Neural cell (in vitro differentiated cells): ENCODE data around the gene DNAI1. TPM values are rescaled to one million over a fixed set of nuclear protein-coding genes. Genes with fewer than 3 reads are reported as not detected.

Experiments used
- H2AFZ ChIP-seq: fragments of 200-600, 300-800 bp; sonication (generic), shearing (Covaris generic); 2 replicates; pipeline ENCODE4 v1.6.0; 2014; ENCODE audit warnings: low read depth, mild to moderate bottlenecking, antibody characterized with exemption, low read length, moderate library complexity
- H3F3A ChIP-seq: fragments of 200-600 bp; shearing (Covaris generic); 2 replicates; pipeline ENCODE4 v1.6.1; 2016; ENCODE audit warnings: mild to moderate bottlenecking, moderate library complexity, mixed read lengths, antibody characterized with exemption, low read length; ENCODE audit not compliant: insufficient read depth, poor library complexity, severe bottlenecking
- H3K27ac ChIP-seq: fragments of 200-600, 300-800 bp; sonication (generic), shearing (Covaris generic); 2 replicates; pipeline ENCODE4 v1.5.1; 2014; ENCODE audit warnings: mild to moderate bottlenecking, low read length, moderate library complexity
- H3K27me3 ChIP-seq: fragments of 300-800, 200-600 bp; sonication (generic), shearing (Covaris generic); 2 replicates; pipeline ENCODE4 v1.6.0; 2014; ENCODE audit warnings: mild to moderate bottlenecking, low read depth, low read length, moderate library complexity; ENCODE audit not compliant: insufficient read depth
- H3K36me3 ChIP-seq: fragments of 300-800, 200-600 bp; sonication (generic), shearing (Covaris generic); 2 replicates; pipeline ENCODE4 v1.5.1; 2014; ENCODE audit warnings: mild to moderate bottlenecking, antibody characterized with exemption, low read length, moderate library complexity; ENCODE audit not compliant: insufficient read depth
- H3K4me2 ChIP-seq: fragments of 300-800, 200-600 bp; sonication (generic), shearing (Covaris generic); 2 replicates; pipeline ENCODE4 v1.6.0; 2014; ENCODE audit warnings: mild to moderate bottlenecking, low read length
- H3K4me3 ChIP-seq: fragments of 300-800, 200-600 bp; sonication (generic), shearing (Covaris generic); 2 replicates; pipeline ENCODE4 v1.5.1; 2014; ENCODE audit warnings: mild to moderate bottlenecking, low read length, moderate library complexity
- H3K79me2 ChIP-seq: fragments of 200-600 bp; shearing (Covaris generic); replicated peaks from 2 replicates; pipeline ENCODE4 v1.6.0; 2014; ENCODE audit warnings: mild to moderate bottlenecking, low read length, moderate library complexity; ENCODE audit not compliant: insufficient read depth
- H3K9ac ChIP-seq: fragments of 300-800, 200-600 bp; sonication (generic), shearing (Covaris generic); 2 replicates; pipeline ENCODE4 v1.6.1; 2016; ENCODE audit warnings: mild to moderate bottlenecking, low read length, mixed read lengths
- H3K9me2 ChIP-seq: fragments of 200-600 bp; shearing (Covaris generic); 2 replicates; pipeline ENCODE4 v1.6.1; 2016; ENCODE audit warnings: mild to moderate bottlenecking, low read length, mixed read lengths; ENCODE audit not compliant: insufficient read depth
- H3K9me3 ChIP-seq: fragments of 200-600, 300-800 bp; sonication (generic), shearing (Covaris generic); 2 replicates; pipeline ENCODE4 v1.6.1; 2016; ENCODE audit warnings: mild to moderate bottlenecking, mixed run types, low read length, moderate library complexity, mixed read lengths
- H4K20me1 ChIP-seq: fragments of 200-600 bp; shearing (Covaris generic); 2 replicates; pipeline ENCODE4 v1.6.1; 2016; ENCODE audit warnings: mild to moderate bottlenecking, mixed run types; ENCODE audit not compliant: insufficient read depth
- CTCF ChIP-seq: fragments of 450-650 bp; IDR thresholded peaks from 2 replicates; pipeline ENCODE4 v1.5.1; 2014; ENCODE audit warnings: antibody characterized with exemption, mild to moderate bottlenecking, moderate library complexity; ENCODE audit not compliant: poor library complexity, severe bottlenecking
- EP300 ChIP-seq: fragments of 450-650 bp; conservative IDR thresholded peaks from 2 replicates; pipeline ENCODE4 v1.6.1; 2014; ENCODE audit warnings: antibody characterized with exemption, mild to moderate bottlenecking, moderate library complexity; ENCODE audit not compliant: poor library complexity, severe bottlenecking
- EZH2 ChIP-seq: fragments of 200-600, 300-800 bp; shearing (Covaris generic), sonication (generic); IDR thresholded peaks from 2 replicates; pipeline ENCODE4 v1.6.1; 2014; ENCODE audit warnings: antibody characterized with exemption, low read length, borderline replicate concordance, mild to moderate bottlenecking; ENCODE audit not compliant: insufficient read depth, poor library complexity, severe bottlenecking
- MXI1 ChIP-seq: fragments of 450-650 bp; conservative IDR thresholded peaks from 2 replicates; pipeline ENCODE4 v1.6.1; 2014; ENCODE audit warnings: antibody characterized with exemption, mild to moderate bottlenecking; ENCODE audit not compliant: poor library complexity, severe bottlenecking
- POLR2AphosphoS5 ChIP-seq: IDR thresholded peaks from 2 replicates; pipeline ENCODE4 v1.6.1; 2012
- RAD21 ChIP-seq: fragments of 450-650 bp; conservative IDR thresholded peaks from 2 replicates; pipeline ENCODE4 v1.6.1; 2014; ENCODE audit warnings: antibody characterized with exemption, mild to moderate bottlenecking, moderate library complexity
- SMC3 ChIP-seq: fragments of 450-650 bp; conservative IDR thresholded peaks from 2 replicates; pipeline ENCODE4 v1.6.1; 2014; ENCODE audit warnings: antibody characterized with exemption, mild to moderate bottlenecking, moderate library complexity; ENCODE audit not compliant: poor library complexity
- TAF1 ChIP-seq: IDR thresholded peaks from 2 replicates; pipeline ENCODE4 v1.6.1; 2012; ENCODE audit warnings: low read depth
- polyA plus RNA-seq: library from polyadenylated mRNA; depleted of rRNA; stranded (reverse); fragments of >200 nt; gene quantifications from 2 replicates; pipeline ENCODE4 v1.2.3, GENCODE V29; 2014
- TF ChIP-seq, protein P1 (sequence below): IDR thresholded peaks from 2 replicates; pipeline ENCODE4 v1.6.1; 2012; ENCODE audit warnings: borderline replicate concordance

The DNAI1 gene
- polyA plus RNA-seq, 1 donor from 2014 or later = 0.99 TPM

GRCh38 chr9:34475097-34475496, 16.5 kb downstream of the DNAI1 start:
- H4K20me1 ChIP-seq = no peaks in the 10 kb centered on the region
- H3K27me3 ChIP-seq = no peaks in the 10 kb centered on the region
- no peak overlapping the region for H3K9ac ChIP-seq
- H3K27ac ChIP-seq = no peak overlapping the region
- no peaks in the 10 kb centered on the region for H3F3A ChIP-seq
- H3K9me2 ChIP-seq = no peaks in the 10 kb centered on the region
- no peak for TF ChIP-seq TAF1
- TF ChIP-seq SMC3 = no peak
- no peak for TF ChIP-seq POLR2AphosphoS5
- TF ChIP-seq RAD21 = no peak
- TF ChIP-seq, protein P1, sequence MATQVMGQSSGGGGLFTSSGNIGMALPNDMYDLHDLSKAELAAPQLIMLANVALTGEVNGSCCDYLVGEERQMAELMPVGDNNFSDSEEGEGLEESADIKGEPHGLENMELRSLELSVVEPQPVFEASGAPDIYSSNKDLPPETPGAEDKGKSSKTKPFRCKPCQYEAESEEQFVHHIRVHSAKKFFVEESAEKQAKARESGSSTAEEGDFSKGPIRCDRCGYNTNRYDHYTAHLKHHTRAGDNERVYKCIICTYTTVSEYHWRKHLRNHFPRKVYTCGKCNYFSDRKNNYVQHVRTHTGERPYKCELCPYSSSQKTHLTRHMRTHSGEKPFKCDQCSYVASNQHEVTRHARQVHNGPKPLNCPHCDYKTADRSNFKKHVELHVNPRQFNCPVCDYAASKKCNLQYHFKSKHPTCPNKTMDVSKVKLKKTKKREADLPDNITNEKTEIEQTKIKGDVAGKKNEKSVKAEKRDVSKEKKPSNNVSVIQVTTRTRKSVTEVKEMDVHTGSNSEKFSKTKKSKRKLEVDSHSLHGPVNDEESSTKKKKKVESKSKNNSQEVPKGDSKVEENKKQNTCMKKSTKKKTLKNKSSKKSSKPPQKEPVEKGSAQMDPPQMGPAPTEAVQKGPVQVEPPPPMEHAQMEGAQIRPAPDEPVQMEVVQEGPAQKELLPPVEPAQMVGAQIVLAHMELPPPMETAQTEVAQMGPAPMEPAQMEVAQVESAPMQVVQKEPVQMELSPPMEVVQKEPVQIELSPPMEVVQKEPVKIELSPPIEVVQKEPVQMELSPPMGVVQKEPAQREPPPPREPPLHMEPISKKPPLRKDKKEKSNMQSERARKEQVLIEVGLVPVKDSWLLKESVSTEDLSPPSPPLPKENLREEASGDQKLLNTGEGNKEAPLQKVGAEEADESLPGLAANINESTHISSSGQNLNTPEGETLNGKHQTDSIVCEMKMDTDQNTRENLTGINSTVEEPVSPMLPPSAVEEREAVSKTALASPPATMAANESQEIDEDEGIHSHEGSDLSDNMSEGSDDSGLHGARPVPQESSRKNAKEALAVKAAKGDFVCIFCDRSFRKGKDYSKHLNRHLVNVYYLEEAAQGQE = no peak
- TF ChIP-seq CTCF = no peak
- H3K9me3 ChIP-seq = no peaks in the 10 kb centered on the region
- H2AFZ ChIP-seq = no peak overlapping the region
- H3K36me3 ChIP-seq = no peaks in the 10 kb centered on the region
- H3K4me3 ChIP-seq = no peak overlapping the region
- H3K4me2 ChIP-seq = no peak overlapping the region
- H3K79me2 ChIP-seq = no peaks in the 10 kb centered on the region

- H3K4me2 ChIP-seq = no peak overlapping the region
- TF ChIP-seq, protein P1 = no peak
- TF ChIP-seq EP300 = no peak
- no peak for TF ChIP-seq SMC3
- TF ChIP-seq EZH2 = no peak
- no peak for TF ChIP-seq CTCF
- TF ChIP-seq MXI1 = no peak
- no peak for TF ChIP-seq RAD21
- TF ChIP-seq POLR2AphosphoS5 = no peak
- H3K9me2 ChIP-seq = no peaks in the 10 kb centered on the region
- H3K9me3 ChIP-seq = no peaks in the 10 kb centered on the region
- H2AFZ ChIP-seq = no peak overlapping the region
- no peak overlapping the region for H3K27ac ChIP-seq
- no peaks in the 10 kb centered on the region for H3F3A ChIP-seq
- no peak overlapping the region for H3K4me3 ChIP-seq
- H3K27me3 ChIP-seq = no peaks in the 10 kb centered on the region
- H3K79me2 ChIP-seq = no peaks in the 10 kb centered on the region
- no peaks in the 10 kb centered on the region for H4K20me1 ChIP-seq
- H3K36me3 ChIP-seq = no peaks in the 10 kb centered on the region
- H3K9ac ChIP-seq = no peak overlapping the region
Measured at GRCh38 chr9:34477541-34477940, 18.9 kb downstream of the DNAI1 start.
